Posterior cingulate gyrus (tissue), 11 donors: ENCODE measurements around the gene ZNF316.

Experiments
- DNase-seq, 10 donors: peaks; one replicate each; pipeline versions ENCODE4 v3.0.0 to v3.0.0-alpha.2; 2020 to 2021; ENCODE audit warnings: mixed read lengths in 3 of 10
- intact Hi-C: fragments of 100-400 bp; cut with DNase I; formaldehyde crosslinking; loops from one replicate; pipeline ENCODE4 v1.15.1; 2023

Gene ZNF316

DNA sequence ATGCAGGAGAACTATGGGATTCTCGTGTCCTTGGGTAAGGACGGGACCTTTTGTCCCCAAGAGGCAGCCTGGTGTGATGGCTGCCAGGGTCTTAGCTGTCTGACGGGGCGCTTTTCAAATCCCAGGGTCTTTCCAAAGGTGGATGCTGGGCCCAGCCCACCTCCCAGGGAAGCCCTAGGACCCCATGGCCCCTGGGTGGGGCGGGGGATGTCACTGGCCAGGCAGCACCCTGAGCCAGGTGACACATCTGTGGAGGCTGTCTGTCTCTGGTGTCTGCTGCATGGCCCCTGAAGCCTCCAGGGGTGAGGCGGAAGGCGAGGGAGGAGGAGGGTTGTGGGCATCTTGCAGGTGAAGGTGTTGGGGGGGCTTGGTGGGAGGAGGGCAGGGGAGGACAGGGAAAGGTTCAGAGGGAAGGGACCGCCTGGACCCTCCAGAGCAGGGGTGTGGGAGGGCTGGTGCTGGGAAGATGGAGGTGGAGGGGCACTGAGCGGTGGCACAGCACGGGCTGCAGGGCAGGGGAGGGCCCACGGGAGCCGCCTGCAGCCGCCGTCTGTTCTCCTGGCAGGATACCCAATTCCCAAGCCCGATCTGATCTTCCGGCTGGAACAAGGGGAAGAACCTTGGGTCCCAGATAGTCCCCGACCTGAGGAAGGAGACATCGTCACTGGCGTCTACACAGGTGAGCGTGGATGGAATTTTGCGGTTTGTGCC, 7.0 kb downstream of the ZNF316 start:
- intact Hi-C loops = no loop called here
- DNase-seq = peak in 1 of 10 donors; percentile 60

DNA sequence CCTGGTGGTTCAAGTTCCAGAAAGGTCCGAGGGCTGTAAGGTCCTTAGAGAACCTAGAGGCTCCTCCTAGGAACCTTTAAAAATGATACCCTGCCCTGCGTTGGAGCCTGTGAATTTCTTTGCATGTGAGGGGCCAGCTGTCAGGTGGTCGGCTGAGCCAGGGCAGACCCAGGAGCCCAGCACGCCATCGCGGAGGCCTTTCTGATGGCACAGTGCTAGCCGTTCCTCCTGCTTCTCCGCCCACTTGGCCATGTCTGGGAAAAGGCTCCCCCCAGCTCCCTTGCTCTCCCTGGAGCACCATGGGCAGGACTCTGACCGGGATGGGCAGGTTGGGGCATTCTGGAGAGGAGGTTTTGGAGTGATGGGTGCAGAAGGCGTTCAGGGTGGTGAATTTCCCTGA, 7.6 kb downstream of the ZNF316 start:
- intact Hi-C loops = no loop called here
- peak in 1 of 10 donors; percentile 67 for DNase-seq

DNA sequence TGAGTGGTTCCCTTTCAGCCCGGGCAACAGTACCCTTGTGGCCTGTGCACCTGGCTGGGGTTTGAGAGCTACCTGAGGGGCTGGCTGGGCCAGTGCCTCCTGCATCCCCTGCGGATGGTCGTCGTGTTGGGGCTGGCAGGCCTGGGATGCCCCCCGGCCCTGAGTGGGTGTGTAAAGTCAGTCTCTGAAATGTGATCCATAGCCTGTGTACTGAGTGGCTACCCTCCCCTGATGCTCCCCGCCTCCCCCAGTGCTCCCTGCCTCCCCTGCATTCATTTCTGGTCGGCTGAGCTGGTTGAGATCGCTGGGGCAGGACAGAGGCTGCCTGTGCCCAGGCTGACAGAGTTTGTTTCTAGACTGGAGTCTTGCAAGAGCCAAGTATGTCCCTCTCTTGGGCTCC, 9.3 kb downstream of the ZNF316 start:
- intact Hi-C loops = no loop called here
- DNase-seq = peak in 2 of 10 donors; percentile 47 to 78

DNA sequence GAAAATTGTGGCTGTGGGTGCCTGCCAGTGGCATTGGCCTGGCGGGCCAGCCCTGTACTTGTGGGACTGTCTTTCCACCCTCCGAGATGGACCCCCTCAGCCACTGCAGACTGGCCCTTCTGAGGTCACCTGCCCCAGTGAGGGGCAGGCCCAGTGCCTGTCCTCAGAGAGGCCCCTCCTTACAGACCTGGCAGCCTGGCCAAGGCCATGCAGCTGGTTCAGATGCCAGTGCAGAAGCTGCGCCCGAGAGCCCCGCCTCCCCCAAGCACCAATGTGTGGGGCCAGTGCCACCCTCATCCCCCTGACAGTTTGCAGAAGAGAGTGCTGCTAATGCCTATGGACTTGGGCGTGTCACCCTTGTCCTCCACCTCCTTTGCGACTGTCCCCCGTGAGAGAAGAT, 10.0 kb downstream of the ZNF316 start:
- intact Hi-C loops = no loop called here
- DNase-seq = peak in 2 of 10 donors; percentile 51 to 80

DNA sequence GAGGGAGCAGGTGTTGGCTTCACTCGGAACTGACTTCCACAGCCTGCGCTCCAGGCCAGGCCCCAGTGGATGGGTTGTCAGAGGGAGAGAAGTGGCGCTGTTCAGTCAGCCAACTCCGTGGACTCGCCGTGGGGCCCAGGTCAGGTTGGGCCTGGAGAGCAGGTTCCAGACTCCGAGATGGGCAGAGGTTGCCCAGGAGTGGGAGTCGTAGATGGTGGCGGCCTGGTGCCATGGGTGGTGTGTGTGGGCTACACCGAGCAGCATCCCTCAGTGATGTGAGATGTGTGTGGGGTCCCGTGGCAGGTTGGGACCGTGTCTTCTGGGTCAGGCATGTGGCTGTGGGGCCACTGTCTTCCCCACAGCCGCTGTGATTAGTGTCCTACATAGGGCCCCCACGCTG, 10.4 kb downstream of the ZNF316 start:
- intact Hi-C loops = no loop called here
- peak in 2 of 10 donors; percentile 68 to 78 for DNase-seq

DNA sequence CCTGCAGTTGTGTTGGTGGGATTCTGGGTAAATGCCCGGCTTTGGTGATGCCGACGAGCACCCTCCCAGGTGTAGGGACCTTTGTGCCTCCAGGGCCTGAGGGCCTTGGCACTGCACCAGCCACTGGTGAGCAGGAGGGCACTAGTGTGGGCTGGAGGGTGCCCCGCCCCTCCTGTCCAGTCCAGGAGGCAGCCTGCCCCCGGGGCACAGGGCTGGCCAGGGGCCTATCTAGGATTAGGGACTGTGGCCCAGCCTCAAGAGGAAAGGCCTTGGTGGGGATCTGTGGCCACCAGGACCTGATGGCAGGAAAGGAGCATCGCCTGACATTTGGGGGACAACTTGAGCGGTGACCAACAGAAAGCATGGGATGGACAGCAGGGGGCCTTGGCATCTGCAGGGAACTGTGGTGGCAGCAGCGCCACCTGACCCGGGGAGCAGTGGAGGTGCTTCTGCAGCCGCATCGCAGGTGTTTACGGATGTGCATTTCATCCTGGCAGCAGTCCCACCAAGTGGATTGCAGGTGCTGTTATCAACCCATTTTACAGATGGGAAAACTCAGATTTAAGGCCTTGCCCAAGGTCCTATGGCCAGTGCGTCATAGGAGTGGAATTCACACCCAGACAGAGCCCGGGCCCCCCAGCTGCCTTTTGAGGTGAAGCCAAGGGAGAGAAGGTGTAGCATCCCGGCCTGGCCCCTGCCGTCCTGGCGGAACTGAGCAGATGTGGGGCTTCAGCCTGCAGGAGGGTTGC, 11.1 kb downstream of the ZNF316 start:
- intact Hi-C loops = no loop called here
- DNase-seq = peak in 3 of 10 donors; percentile 50 to 66 (median 66)

DNA sequence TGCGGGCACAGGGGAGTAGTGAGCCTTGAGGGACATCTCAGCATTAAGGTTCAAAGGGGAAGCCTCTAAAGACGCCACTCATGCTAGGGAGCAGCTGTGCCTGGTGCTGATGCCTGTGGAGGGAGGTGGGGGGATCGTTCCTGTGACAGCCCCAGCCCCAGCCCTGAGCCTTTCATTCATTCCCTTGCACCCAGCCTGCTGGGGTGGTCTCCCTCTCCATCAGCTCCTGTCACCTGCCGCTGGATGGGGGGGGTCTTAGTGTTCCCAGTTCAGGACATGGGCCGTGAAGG, 11.6 kb downstream of the ZNF316 start:
- DNase-seq = peak in 3 of 10 donors; percentile 3 to 62 (median 25)
- intact Hi-C loops = no loop called here

DNA sequence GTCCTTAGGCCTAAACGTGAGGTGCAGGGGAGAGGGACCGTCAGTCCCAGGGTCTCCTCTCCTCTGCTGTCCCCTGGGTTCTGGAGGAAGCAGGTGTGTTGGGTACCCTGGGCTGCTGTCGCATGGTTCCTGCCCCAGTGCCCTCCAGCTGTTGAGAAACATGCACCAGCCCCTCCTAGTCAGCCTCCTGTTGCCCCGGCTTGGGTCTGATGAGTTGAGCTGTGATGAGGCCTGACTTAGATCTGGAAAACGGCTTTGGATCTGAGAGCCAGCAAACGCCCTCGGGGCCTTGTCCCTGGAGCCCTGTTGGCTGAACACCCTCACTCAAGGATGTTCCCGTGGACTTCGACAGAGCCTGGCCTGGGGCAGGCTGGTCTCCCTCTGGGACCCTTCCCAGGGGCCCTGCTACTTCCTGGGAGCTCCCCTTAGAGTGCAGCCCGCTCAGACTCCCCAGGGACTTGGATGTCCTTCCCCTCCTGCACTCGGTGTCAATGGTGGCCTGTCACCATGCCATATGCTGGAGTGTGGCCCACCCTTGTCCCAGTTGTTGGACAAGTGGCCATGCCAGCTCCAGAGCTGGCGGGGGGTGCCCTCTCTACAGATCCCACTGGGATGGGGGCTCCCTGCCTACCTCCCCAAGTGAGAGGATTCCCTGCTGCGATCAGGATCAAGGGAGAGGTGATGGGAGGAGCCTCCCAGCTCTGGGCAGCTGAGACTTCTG, 12.3 kb downstream of the ZNF316 start:
- peak in 3 of 10 donors; percentile 30 to 75 (median 62) for DNase-seq
- intact Hi-C loops = no loop called here

DNA sequence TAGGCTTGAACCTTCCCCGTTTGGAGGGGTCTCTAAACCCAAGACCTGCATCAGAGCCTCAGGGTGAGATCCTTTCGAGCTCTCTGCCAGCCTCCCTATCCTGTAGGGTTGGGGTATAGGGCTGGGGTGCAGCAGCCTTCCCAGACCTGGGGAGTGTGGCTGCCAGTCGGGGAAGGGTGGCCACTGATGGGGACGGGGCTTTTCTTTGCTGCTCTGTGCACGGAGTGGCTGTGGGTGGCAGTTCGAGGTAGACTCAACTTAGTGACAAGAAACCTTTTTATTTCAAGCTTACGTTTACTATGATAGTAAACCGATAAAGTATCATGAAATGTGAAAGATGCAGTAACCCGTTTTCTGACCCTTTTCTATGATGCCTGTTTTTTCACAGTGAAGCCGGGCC, 13.0 kb downstream of the ZNF316 start:
- peak in 3 of 10 donors; percentile 11 to 69 (median 39) for DNase-seq
- intact Hi-C loops = no loop called here

DNA sequence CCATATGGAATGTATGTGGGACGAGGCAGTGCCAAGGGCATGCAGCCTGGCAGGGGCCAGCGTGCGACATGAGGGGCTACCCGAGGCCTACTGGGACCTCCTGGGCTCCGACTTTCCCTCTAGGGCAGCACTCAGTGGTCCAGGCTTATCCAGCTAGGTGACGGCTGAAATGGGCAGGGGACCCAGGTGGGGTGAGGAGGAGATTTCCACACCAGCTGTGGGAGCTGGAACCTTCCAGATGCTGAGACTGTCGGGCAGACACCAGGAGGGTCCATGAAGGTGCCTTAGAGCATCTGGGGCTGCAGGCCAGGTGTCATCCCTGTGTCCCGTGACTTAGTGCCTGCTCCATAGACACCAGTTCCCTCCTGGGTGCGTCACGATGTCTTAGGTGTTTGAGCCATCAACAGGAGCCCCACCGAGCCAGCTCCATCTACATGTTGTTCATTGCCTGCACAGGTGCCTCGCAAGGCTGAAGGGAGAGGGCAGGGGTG, 13.4 kb downstream of the ZNF316 start:
- DNase-seq = peak in 3 of 10 donors; percentile 35 to 77 (median 72)
- intact Hi-C loops = no loop called here

DNA sequence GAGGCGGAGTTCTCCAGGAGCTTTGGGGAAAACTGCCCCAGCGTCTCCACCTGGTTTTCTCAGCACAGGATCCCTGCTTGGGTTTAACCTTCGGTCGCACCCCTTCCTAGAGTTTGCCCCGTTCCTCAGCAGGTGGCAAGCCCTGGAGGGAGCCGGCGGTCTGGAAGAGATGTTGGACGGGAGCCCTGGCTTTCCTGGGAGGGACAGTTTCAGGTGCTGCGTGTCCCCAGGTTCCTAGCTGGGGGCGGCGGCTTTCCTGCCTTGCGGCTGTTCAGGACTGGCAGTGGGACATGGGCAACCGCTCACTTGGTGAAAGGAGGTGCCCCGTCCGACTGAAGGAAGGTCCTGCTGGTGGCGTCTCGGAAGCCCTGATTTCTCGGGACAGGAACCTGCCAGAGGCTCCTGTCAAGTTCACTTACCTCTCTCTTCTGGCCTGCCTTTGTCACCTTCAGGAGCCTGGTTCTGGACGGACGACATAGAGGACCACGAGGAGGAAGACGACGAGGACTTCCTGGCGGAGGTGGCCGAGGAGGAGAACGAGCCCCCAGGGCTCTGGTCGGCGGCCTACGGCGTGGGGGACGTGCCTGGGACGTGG, 14.8 kb downstream of the ZNF316 start:
- intact Hi-C loops = no loop called here
- peak in 3 of 10 donors; percentile 70 to 78 (median 75) for DNase-seq

DNA sequence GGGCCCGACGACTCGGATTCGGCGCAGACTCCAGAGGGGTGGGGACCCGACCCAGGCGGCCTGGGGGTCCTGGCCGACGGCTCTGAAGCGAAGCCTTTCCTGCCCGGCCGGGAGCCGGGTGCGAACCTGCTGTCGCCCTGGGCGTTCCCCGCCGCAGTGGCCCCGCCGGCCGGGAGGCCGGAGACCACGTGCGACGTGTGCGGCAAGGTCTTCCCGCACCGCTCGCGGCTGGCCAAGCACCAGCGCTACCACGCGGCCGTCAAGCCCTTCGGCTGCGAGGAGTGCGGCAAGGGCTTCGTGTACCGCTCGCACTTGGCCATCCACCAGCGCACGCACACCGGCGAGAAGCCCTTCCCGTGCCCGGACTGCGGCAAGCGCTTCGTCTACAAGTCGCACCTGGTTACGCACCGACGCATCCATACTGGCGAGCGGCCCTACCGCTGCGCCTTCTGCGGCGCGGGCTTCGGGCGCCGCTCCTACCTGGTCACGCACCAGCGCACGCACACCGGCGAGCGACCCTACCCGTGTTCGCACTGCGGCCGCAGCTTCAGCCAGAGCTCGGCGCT, 15.4 kb downstream of the ZNF316 start:
- intact Hi-C loops = no loop called here

DNA sequence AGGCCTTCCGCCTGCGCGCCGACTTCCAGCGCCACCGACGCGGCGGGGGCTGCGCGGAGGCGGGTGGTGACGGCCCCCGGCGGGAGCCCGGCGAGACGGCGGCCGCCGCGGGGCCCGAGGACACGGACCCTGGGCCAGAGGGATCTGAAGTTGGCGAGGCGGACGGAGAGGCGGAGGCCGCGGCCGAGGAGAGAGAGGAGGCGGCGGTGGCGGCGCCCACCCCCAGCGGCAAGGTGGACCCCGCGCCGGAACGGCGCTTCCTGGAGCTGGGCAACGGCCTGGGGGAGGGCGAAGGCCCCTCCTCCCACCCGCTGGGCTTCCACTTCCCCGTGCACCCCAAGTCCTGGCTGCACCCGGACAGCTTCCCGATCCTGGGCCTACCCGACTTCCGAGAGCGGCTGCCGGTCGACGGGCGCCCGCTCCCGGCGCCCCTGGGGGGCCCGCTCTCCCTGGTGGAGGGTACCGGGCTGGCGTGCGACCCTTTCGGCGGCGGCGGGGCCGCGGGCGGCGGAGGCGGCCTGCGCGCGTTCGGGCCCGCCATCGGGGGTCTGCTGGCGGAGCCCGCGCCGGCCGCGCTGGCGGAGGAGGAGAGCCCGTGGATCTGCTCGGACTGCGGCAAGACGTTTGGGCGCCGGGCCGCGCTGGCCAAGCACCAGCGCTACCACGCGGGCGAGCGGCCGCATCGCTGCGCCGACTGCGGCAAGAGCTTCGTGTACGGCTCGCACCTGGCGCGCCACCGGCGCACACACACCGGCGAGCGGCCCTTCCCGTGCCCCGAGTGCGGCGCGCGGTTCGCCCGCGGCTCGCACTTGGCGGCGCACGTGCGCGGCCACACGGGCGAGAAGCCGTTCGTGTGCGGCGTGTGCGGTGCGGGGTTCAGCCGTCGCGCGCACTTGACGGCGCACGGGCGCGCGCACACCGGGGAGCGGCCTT, 16.2 kb downstream of the ZNF316 start:
- intact Hi-C loops = no loop called here
- DNase-seq = peak in 3 of 10 donors; percentile 56 to 84 (median 60)

More for the DNA sequence above, 15.4 kb downstream of the ZNF316 start:
- peak in 3 of 10 donors; percentile 62 to 85 (median 64) for DNase-seq

DNA sequence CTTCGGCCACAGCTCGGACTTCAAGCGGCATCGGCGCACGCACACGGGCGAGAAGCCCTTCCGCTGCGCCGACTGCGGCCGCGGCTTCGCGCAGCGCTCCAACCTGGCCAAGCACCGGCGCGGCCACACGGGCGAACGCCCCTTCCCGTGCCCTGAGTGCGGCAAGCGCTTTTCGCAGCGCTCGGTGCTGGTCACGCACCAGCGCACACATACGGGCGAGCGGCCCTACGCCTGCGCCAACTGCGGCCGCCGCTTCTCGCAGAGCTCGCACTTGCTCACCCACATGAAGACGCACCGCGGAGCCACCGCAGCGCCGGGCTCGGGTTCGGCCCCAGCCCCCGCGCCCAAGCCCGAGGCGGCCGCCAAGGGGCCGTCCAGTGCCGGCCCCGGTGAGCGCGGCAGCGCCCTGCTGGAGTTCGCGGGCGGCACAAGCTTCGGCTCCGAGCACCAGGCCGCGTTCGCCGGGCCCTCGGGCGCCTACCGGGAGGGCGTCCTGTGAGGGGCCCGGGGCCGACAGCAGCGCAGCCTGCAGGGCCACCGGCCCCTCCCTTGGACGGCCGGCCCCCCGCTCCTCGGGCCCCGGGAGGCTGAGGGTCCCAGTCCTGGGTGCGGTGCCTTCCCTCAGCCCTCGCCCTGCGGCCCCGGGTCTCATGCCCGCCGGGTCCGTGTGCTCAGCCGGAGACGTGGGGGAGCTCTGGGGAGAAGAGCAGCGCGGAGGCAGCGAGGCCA, 17.2 kb downstream of the ZNF316 start:
- DNase-seq = peak in 3 of 10 donors; percentile 49 to 78 (median 55)
- intact Hi-C loops = no loop called here

DNA sequence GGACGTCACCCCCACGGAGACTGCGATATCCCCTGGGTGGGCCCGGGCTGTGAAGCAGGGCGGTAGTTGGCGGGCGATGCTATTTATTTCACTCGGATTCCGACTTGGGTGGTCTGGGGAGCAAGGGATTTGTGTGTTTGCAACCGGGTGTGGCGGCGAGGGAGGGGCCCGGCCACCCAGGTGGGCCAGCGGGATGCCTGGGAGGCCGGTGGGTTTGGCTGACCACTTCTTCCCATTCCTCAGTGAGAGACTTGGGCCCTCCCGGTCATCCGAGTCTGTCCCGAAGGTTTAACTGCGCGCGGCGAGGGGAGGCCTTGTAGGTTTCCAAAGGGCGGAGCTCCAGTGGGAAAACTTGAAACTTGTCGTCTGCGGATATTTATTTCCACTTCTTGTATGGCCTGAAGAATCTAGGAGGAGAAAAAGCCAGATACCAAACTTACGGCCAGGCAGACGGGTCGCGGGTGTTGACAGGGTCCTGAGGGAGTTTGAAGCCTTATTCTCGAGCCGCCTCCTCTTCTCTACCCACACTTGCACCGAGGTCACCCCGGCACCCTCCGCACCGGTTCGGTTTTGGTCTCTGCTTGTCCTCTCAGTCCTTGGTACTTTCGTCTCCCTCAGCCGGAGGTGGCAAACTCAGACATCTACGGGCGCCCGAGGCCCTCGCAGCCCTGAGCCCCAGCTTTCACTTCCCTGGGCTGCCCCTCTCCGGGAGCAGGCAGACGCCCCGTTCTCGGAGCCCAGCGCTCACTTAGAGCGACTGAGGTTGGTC, 17.9 kb downstream of the ZNF316 start:
- peak in 2 of 10 donors; percentile 52 to 73 for DNase-seq
- intact Hi-C loops = no loop called here

DNA sequence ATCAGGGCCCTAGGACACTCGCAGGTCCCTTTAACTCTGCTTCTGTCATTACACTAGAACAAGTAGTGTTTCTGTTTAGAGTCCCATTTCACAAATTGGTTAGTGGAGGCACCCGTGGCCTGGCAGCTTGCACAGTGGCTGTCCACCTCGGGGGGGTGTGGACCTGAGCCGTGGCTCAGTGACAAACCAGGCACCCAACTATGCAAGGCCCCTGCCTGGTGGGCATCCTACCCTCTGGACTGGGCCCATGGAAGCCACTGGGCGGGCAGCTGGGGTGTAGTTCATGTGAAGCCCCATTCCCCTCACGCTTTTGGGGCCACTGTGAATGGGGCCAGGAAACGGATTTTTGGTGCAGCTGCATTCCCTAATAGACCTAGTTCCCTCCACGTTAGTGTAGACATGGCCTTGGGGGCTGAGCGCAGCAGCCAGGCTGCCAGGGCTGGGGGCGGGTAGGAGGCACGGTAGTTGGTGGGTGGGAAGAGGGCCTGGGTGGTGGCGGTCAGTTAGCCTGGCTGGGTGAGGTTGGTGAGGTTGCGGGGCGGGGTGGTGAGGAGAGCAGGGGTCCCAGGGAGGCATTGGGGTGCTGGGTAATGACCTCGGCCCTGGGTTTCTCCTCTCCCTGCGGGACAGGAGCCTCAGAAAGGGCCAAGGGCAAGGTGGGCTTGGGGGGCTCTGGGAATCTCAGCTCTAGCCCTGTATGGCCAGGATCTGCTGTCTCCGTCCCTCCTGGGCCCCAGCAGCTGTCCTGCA, 18.7 kb downstream of the ZNF316 start:
- intact Hi-C loops = no loop called here
- DNase-seq = peak in 2 of 10 donors; percentile 43 to 65

DNA sequence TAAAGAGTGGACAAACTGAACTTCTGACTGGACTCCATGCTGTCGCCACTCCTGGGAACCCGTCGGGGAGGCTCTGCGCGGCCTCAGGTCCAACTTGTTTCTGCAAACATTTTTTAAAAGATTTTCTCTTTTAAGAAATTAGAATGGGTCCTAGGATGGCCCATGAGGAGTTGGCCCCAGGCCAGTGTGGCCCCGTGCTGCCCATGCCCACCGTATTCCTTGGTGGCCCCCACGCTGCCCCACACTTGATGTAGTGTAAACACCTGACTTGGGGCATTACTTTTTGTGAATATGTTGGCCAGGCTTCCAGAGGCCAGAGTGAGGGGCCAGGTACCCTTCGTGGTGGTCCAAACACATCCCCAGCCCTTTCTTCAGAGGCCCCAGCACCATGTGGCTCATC, 19.3 kb downstream of the ZNF316 start:
- intact Hi-C loops = no loop called here

More for the DNA sequence above, 19.3 kb downstream of the ZNF316 start:
- peak in 2 of 10 donors; percentile 62 to 81 for DNase-seq
